T-cell (primary cell): ENCODE measurements around the gene ETFB. TPM values are rescaled to one million over a fixed set of nuclear protein-coding genes. Genes with fewer than 3 reads are reported as not detected.

Source experiments
- ATAC-seq, 4 experiments: fragments of 200-7000 bp in 3 of 4; fragments of 150-1000 bp in 1 of 4; cut with Tn5 transposase; replicated peaks in 1 of 4; 1 replicate in 3 of 4; 2 replicates in 1 of 4; pipeline ENCODE4 v1.10.0; 2021; ENCODE audit warnings: moderate library complexity in 3 of 4, mild to moderate bottlenecking in 2 of 4, moderate number of reproducible peaks in 1 of 4
- CTCF ChIA-PET, 2 donors: fragments of 300-600 bp; sonication (Branson Sonifier 250); formaldehyde crosslinking; loops; one replicate each; lab custom pipeline; 2022; ENCODE audit warnings: antibody characterized with exemption in 2 of 2; lab: Charles Lee
- POLR2A ChIA-PET, 2 donors: fragments of 300-600 bp; sonication (Branson Sonifier 250); formaldehyde crosslinking; loops; one replicate each; lab custom pipeline; 2022; ENCODE audit warnings: antibody characterized with exemption in 2 of 2; lab: Charles Lee
- DNase-seq, 35 experiments: peaks; one replicate each; pipeline versions ENCODE4 v3.0.0 to v3.0.0-alpha.2; 2013 to 2023
- H3K27ac ChIP-seq: one replicate; pipeline ENCODE4 v1.5.1; 2013; ENCODE audit warnings: low read length
- H3K27me3 ChIP-seq, 2 experiments: replicated peaks in 1 of 2; 1 replicate in 1 of 2; 2 replicates in 1 of 2; pipeline versions ENCODE4 v1.6.1 to v1.7.0; 2013; ENCODE audit warnings: low read length in 1 of 2, mixed read lengths in 1 of 2; ENCODE audit not compliant: control insufficient read depth in 2 of 2, insufficient read depth in 2 of 2; ENCODE audit errors: extremely low read depth in 1 of 2
- H3K36me3 ChIP-seq, 2 donors: 1 replicate in 1 of 2; 2 replicates in 1 of 2; pipeline versions ENCODE4 v1.6.1 to v1.7.0; 2013; ENCODE audit warnings: low read length in 1 of 2; ENCODE audit not compliant: control insufficient read depth in 2 of 2, insufficient read depth in 1 of 2; ENCODE audit errors: extremely low read depth in 1 of 2
- H3K4me1 ChIP-seq, 2 experiments: 1 replicate in 1 of 2; 2 replicates in 1 of 2; pipeline versions ENCODE4 v1.6.1 to v1.7.0; 2013; ENCODE audit warnings: low read length in 2 of 2, mixed read lengths in 1 of 2; ENCODE audit not compliant: insufficient read depth in 2 of 2, control insufficient read depth in 1 of 2; ENCODE audit errors: extremely low read depth in 1 of 2
- H3K4me3 ChIP-seq, 2 donors: 1 replicate in 1 of 2; 2 replicates in 1 of 2; pipeline versions ENCODE4 v1.5.1 to v1.7.0; 2013; ENCODE audit warnings: mild to moderate bottlenecking in 2 of 2, low read length in 1 of 2, moderate library complexity in 1 of 2; ENCODE audit not compliant: control insufficient read depth in 1 of 2; ENCODE audit errors: extremely low read depth in 1 of 2
- H3K9me3 ChIP-seq: 2 replicates; pipeline ENCODE4 v1.7.0; 2013
- H3K27ac Mint-ChIP-seq, 2 donors: one replicate each; pipeline ENCODE4 v1.8.0; 2020 to 2021; ENCODE audit warnings: mild to moderate bottlenecking in 2 of 2, mixed read lengths in 2 of 2
- H3K27me3 Mint-ChIP-seq, 2 donors: one replicate each; pipeline ENCODE4 v1.8.0; 2021 to 2022; ENCODE audit warnings: mixed read lengths in 2 of 2
- H3K36me3 Mint-ChIP-seq: one replicate; pipeline ENCODE4 v1.8.0; 2021; ENCODE audit warnings: mixed read lengths
- H3K4me1 Mint-ChIP-seq, 3 donors: one replicate each; pipeline ENCODE4 v1.8.0; 2020 to 2022; ENCODE audit warnings: mixed read lengths in 3 of 3, mild to moderate bottlenecking in 1 of 3
- H3K4me3 Mint-ChIP-seq, 3 donors: one replicate each; pipeline ENCODE4 v1.8.0; 2020 to 2022; ENCODE audit warnings: mild to moderate bottlenecking in 3 of 3, mixed read lengths in 3 of 3, moderate library complexity in 3 of 3
- H3K9me3 Mint-ChIP-seq, 3 donors: one replicate each; pipeline ENCODE4 v1.8.0; 2020 to 2022; ENCODE audit warnings: mixed read lengths in 3 of 3
- WGBS: methylation state at CpG from one replicate; pipeline ENCODE4 v1.1.5; 2013; ENCODE audit warnings: missing lambda C conversion rate; ENCODE audit not compliant: insufficient coverage; 5-methylcytosine and 5-hydroxymethylcytosine counted together
- total RNA-seq, 35 experiments: library from RNA in 6 of 35; stranded (reverse) in 6 of 35; fragments of 120-200 nt in 1 of 35; gene quantifications; one replicate each; pipeline versions ENCODE4 v1.2.1 to v1.2.4 and lab custom pipeline; 2013 to 2026

Gene ETFB
- total RNA-seq, 5 donors from 2014 or later (not counting 1 experiment from before 2014, with no cell fraction given): 37.8 to 67.8 (median 61.1) TPM

DNA sequence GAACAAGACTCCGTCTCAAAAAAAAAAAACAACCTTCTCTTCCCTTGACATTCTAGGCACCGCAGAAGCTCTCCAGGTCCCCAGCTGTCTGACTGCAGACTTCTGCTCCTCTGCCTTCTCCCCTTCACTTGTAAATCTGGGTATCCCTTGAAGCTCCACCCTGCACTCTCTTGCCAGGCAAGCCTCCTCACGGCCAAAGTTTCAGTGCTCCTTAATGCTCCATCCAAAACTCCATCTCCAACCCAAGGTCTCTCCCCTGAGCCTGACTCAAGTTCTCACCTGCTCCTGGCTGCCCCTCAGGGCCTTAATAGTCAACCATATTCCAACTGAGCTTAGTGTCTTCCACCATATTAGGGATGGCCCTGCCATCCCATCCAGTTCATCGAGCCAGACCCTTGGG lies 4.0 kb upstream of the ETFB start:
- H3K9me3 Mint-ChIP-seq: no peaks in the 10 kb centered on the region
- peak overlapping the region; percentile 61 to 96 (median 96) for H3K4me3 Mint-ChIP-seq
- peak overlapping the region; percentile 87 for H3K27ac ChIP-seq
- peaks cover 70 to 79% (median 79%) of the 10 kb centered on the region in 3 donors for H3K4me1 Mint-ChIP-seq
- ATAC-seq (no peak), DNase-seq (no peak)
- H3K4me1 ChIP-seq: peaks cover 15 to 95% of the 10 kb centered on the region in 2 experiments
- no peaks in the 10 kb centered on the region for H3K36me3 Mint-ChIP-seq
- H3K9me3 ChIP-seq: no peaks in the 10 kb centered on the region
- H3K27ac Mint-ChIP-seq: peak overlapping the region; percentile 89
- POLR2A ChIA-PET: interaction anchor here in 1 of 2 donors (0.7 kb wide), 1 partner anchor 22 kb away, joined by 5 read pairs; no protein-coding TSS in a partner anchor
- H3K27me3 ChIP-seq: no peaks in the 10 kb centered on the region
- 75% methylated on average over 3 of the region's 4 CpGs for WGBS
- H3K4me3 ChIP-seq: peak overlapping the region in 1 of 2 donors; percentile 75
- no peaks in the 10 kb centered on the region for H3K27me3 Mint-ChIP-seq
- no peaks in the 10 kb centered on the region for H3K36me3 ChIP-seq
- CTCF ChIA-PET: interaction anchor here in 1 of 2 donors (0.6 kb wide), 1 partner anchor 12 kb away, joined by 3 read pairs; no protein-coding TSS in a partner anchor

DNA sequence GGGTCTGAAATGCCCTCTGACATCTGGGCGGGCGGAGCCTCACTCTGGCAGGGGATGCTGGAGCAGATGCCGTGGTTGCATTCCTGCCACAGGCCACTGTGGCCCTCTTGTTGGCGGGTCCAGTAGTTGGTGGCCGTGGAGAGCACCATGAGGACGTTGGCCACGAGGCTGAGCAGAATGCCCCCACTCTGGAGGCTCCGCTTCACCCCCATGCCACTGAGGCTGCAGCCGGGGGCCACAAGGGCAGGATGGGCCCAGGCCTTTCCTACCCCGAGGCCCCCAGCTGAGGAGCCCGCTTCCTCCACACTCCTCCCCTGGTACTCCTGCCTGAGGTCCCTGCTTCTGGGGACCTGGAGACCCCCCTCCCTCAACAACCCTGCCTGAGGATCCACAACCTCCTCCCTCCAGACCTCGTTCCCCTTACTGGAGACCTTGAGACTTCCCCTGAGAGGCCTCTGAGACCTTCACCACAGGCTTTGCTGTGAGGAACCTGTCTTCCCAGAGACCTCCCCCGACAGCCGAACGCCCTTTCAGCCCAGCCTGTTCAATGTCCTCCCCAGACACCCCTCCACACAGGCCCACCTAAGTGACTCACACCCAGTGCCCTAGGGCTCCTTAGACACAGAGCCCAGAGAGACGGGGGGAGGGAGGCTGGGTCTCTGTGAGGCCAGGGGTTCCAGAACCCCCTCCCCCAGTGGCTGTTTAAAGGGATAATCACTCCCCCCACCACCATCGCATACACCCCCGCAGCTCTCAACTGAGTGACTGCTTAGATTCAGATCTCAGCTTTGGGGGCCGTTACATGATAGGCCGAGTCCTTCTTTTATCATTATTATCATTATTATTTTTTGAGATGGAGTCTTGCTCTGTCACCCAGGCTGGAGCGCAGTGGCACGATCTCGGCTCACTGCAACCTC lies 2.4 kb upstream of the ETFB start, which contains the start of gene CLDND2:
TSS of gene CLDND2 (minus strand) at position 638 of the 917 bp plus-strand sequence. CDS start at position 212, 426 bp downstream.
- ChIA-PET POLR2A (no interaction called here), CTCF (interaction anchor here in 1 of 2 donors (1.1 to 1.4 kb wide), 3 partner anchors 14 to 27 kb away, joined by 3 to 5 read pairs (median 4); no protein-coding TSS in a partner anchor)
- Histone ChIP-seq H3K27me3 (no peaks in the 10 kb centered on the region), H3K36me3 (no peaks in the 10 kb centered on the region), H3K4me3 (peak within 1 kb of the TSS; percentile 87), H3K27ac (peak within 1 kb of the TSS; percentile 76), H3K4me1 (peaks cover 19 to 92% of the 10 kb centered on the region in 2 experiments), H3K9me3 (no peaks in the 10 kb centered on the region)
- H3K4me1 Mint-ChIP-seq: peaks cover 68 to 79% (median 76%) of the 10 kb centered on the region in 3 donors
- H3K9me3 Mint-ChIP-seq: no peaks in the 10 kb centered on the region
- ATAC-seq: no peak
- 43% methylated on average over 15 of the region's 23 CpGs for WGBS
- H3K27me3 Mint-ChIP-seq: no peaks in the 10 kb centered on the region
- H3K27ac Mint-ChIP-seq: peak within 1 kb of the TSS; percentile 93 to 97
- H3K4me3 Mint-ChIP-seq: peak within 1 kb of the TSS; percentile 96 to 98 (median 96)
- H3K36me3 Mint-ChIP-seq: no peaks in the 10 kb centered on the region
- peak in 12 of 35 experiments; percentile 17 to 60 (median 26) for DNase-seq

DNA sequence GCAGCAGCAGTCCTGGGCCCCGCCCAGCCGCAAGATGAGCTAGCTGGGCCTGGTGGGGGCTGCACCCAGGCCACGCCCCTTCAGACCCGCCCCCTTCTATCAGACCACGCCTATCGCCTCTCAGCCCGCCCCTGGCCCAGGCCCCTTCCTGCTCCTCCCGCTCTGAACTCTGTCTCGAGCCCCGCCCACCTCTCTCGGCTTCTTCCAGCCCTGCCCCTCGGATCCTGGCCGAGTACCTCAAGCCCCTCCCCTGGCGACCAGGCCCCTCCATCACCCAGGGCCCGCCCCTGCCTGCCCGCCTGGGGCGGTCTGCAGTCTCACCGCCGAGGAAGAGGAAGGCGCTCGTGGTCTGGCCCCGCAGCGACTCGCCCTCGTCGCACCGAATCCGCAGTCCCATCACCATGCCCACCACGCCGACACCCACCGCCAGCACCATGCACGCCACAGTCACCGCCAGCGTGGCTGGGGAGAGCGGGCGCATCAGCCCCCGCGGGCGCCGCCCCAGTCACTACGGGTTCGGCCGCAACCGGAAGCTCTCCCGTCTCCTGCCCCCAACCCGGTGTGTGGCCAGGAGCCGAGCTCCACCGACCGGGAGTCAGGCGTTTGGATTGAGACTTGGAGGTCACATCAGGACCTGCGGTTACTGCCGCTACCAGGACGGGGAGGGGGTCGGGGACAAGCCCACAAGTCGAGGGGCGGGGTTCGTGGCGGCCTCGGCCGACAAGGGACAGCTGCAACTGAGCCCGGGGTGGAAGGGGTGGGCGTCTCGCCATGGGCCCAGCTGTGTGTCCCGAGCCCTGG lies 1.6 kb upstream of the ETFB start:
- H3K27me3 Mint-ChIP-seq: no peaks in the 10 kb centered on the region
- H3K4me1 Mint-ChIP-seq: peaks cover 66 to 79% (median 75%) of the 10 kb centered on the region in 3 donors
- peak overlapping the region; percentile 96 to 98 (median 96) for H3K4me3 Mint-ChIP-seq
- DNase-seq (peak; percentile 72 to 98 (median 87)), ATAC-seq (peak; percentile 77 to 83 (median 80))
- H3K36me3 Mint-ChIP-seq: no peaks in the 10 kb centered on the region
- ChIA-PET POLR2A (no interaction called here), CTCF (interaction anchor here in 1 of 2 donors (0.7 to 1.4 kb wide), 3 partner anchors 13 to 28 kb away, joined by 4 to 5 read pairs (median 5); no protein-coding TSS in a partner anchor)
- peak overlapping the region; percentile 87 for H3K4me3 ChIP-seq
- 1% methylated on average over 62 of the region's 64 CpGs for WGBS
- H3K9me3 Mint-ChIP-seq: no peaks in the 10 kb centered on the region
- H3K9me3 ChIP-seq: no peaks in the 10 kb centered on the region
- H3K4me1 ChIP-seq: peaks cover 12 to 87% of the 10 kb centered on the region in 2 experiments
- no peaks in the 10 kb centered on the region for H3K27me3 ChIP-seq
- peak overlapping the region; percentile 76 for H3K27ac ChIP-seq
- H3K27ac Mint-ChIP-seq: peak overlapping the region; percentile 93 to 97
- no peaks in the 10 kb centered on the region for H3K36me3 ChIP-seq

DNA sequence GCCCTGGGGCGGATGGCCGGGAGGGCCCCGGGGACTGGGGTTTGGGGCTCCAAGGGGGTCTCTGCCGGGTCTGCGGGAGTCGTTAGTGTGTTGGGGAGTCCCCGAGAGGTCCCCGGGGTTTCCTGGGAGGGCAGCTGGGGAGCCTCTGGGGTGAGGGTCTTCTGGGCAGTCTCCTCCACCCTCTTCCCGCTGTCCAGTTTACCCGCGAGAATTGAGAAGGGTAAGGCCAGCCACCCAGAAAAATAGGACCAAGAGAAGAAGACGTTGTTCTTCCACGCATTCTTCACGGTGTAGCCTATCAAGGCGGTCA lies 1.0 kb upstream of the ETFB start:
- H3K4me1 ChIP-seq: peaks cover 8 to 87% of the 10 kb centered on the region in 2 experiments
- H3K27ac Mint-ChIP-seq: peak overlapping the region; percentile 93 to 97
- H3K36me3 ChIP-seq: no peaks in the 10 kb centered on the region
- no peaks in the 10 kb centered on the region for H3K27me3 ChIP-seq
- H3K4me1 Mint-ChIP-seq: peaks cover 64 to 79% (median 74%) of the 10 kb centered on the region in 3 donors
- H3K27me3 Mint-ChIP-seq: no peaks in the 10 kb centered on the region
- 0% methylated on average over 9 of the region's 15 CpGs for WGBS
- CTCF ChIA-PET: interaction anchor here in 1 of 2 donors (0.7 to 1.4 kb wide), 3 partner anchors 12 to 28 kb away, joined by 4 to 5 read pairs (median 5); no protein-coding TSS in a partner anchor
- DNase-seq: peak in 2 of 35 experiments; percentile 21 to 50
- ATAC-seq: no peak
- no peaks in the 10 kb centered on the region for H3K36me3 Mint-ChIP-seq
- POLR2A ChIA-PET: no interaction called here
- H3K4me3 Mint-ChIP-seq: peak overlapping the region; percentile 96 to 98 (median 96)
- peak overlapping the region; percentile 87 for H3K4me3 ChIP-seq
- no peaks in the 10 kb centered on the region for H3K9me3 Mint-ChIP-seq
- H3K9me3 ChIP-seq: no peaks in the 10 kb centered on the region
- peak overlapping the region; percentile 76 for H3K27ac ChIP-seq

DNA sequence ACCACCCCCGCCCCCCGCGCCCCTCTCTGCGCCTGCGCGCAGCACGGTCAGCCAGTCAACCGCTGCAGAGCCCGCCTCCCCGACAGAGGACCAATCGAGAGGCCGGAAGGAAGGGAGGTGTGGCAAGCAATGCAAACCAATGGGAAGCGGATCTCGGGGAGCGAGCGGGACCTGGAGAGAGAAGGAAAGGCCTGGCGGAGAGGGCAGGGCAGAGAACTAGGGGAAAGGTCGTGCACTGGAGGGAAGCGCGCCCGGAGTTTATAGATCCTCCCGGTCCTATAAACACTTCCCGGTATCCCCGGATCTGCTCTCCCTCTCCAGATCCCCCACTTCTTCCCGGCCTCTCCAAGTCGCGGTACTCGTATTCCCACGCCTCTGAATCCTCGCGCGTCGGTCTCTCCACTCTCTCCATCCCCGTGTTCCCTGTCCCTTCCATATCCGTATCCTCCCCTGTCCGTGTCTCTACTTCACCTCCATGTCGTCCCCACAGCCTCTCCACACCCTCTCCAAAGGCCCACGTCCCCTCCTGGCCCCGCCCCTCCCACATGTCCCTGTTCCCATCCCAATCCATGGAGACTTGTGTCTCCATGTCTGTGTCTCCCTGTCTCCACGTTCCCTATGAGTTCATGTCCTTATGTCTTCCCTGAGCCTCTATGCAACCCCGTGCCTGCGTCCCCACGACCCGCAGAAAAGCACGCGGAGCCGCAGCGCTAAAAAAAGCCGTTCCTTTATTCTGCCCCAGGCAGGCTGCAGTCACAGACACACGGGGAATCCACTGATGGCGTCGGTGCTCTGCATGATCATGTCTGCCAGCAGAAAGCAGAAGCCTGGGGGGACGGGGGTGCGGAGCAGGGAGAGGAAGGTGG lies 434 bp upstream of the ETFB start:
- WGBS: 0% methylated on average over 40 of the region's 54 CpGs
- Mint-ChIP-seq H3K4me3 (peak overlapping the region; percentile 96 to 98 (median 96)), H3K9me3 (no peaks in the 10 kb centered on the region), H3K27me3 (no peaks in the 10 kb centered on the region), H3K4me1 (peaks cover 60 to 78% (median 71%) of the 10 kb centered on the region in 3 donors), H3K36me3 (no peaks in the 10 kb centered on the region), H3K27ac (peak overlapping the region; percentile 93 to 97)
- Histone ChIP-seq H3K27me3 (no peaks in the 10 kb centered on the region), H3K36me3 (no peaks in the 10 kb centered on the region), H3K9me3 (no peaks in the 10 kb centered on the region), H3K27ac (peak overlapping the region; percentile 76), H3K4me1 (peaks cover 4 to 83% of the 10 kb centered on the region in 2 experiments), H3K4me3 (peak overlapping the region; percentile 87)
- ChIA-PET POLR2A (no interaction called here), CTCF (interaction anchor here in 1 of 2 donors (1.4 kb wide), 1 partner anchor 29 kb away, joined by 4 read pairs; no protein-coding TSS in a partner anchor)
- peak; percentile 64 to 72 (median 66) for ATAC-seq
- DNase-seq: peak; percentile 75 to 93 (median 88)
